GM23248 (cell line): ENCODE results near the gene RIMOC1.

ENCODE experiments used
- EZH2 ChIP-seq: fragments of 200-600 bp; sonication (generic); IDR thresholded peaks from 2 replicates; pipeline ENCODE4 v1.6.1; 2018; ENCODE audit warnings: antibody characterized with exemption, mild to moderate bottlenecking; ENCODE audit not compliant: insufficient read depth, poor library complexity, severe bottlenecking
- EZH2phosphoT487 ChIP-seq: fragments of 200-600 bp; sonication (generic); IDR thresholded peaks from 2 replicates; pipeline ENCODE4 v1.6.1; 2018; ENCODE audit warnings: antibody characterized with exemption, moderate library complexity, mild to moderate bottlenecking, low read depth; ENCODE audit not compliant: insufficient read depth

DNA sequence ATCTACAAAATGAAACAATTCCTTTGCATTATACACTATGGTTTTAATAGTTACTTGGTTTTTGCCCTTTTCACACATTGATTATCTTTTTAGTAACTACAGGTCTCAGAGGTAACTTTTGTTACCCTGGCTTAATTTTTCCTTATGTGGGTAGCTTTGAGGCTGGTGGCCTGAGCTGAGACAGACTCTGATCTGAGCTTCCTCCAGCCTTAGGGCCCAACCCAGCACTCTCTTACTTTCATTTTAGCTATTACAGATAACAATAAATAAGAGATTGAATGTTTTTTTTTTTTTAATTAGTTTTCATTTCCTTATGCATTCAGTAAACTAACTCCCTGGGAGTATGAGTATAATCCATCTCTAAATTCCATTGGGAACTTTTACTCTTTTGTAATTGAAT lies 18.9 kb upstream of the RIMOC1 start:
- TF ChIP-seq EZH2 (no peak), EZH2phosphoT487 (no peak)
